GM12872 (cell line): ENCODE data around the gene BPGM.

ENCODE experiments used
- TF ChIP-seq, protein P1 (sequence below): IDR thresholded peaks from 3 replicates; pipeline ENCODE4 v1.5.1; 2011; ENCODE audit warnings: low read depth, mild to moderate bottlenecking, low read length, moderate library complexity; ENCODE audit not compliant: insufficient read depth

Gene BPGM

DNA sequence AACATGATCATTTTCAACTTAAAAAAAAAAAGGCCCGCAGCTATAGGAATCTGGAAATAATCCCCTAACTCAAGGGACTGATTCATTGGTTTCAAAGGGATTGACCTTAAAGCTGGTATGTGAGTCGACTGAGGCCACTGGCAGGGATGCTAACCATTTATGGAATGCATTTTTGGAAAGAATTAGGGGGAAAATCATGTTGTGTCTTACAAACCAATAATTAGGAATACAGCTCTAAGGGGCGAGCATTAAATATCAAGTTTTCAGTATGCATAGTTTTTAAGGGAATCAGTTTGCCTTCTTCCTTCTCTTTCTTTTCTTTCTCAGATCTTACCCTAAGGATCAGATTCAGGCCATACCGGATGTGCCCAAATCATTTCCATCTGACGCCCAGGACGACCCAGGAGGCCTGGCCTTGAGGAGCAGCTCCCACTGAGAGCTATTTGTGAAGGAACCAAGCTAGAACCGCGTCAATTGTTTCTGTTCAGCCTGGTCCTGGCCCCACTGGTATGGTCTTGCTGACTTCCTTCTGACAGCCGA lies 48.7 kb downstream of the BPGM start:
- TF ChIP-seq, protein P1, sequence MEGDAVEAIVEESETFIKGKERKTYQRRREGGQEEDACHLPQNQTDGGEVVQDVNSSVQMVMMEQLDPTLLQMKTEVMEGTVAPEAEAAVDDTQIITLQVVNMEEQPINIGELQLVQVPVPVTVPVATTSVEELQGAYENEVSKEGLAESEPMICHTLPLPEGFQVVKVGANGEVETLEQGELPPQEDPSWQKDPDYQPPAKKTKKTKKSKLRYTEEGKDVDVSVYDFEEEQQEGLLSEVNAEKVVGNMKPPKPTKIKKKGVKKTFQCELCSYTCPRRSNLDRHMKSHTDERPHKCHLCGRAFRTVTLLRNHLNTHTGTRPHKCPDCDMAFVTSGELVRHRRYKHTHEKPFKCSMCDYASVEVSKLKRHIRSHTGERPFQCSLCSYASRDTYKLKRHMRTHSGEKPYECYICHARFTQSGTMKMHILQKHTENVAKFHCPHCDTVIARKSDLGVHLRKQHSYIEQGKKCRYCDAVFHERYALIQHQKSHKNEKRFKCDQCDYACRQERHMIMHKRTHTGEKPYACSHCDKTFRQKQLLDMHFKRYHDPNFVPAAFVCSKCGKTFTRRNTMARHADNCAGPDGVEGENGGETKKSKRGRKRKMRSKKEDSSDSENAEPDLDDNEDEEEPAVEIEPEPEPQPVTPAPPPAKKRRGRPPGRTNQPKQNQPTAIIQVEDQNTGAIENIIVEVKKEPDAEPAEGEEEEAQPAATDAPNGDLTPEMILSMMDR: no peak

DNA sequence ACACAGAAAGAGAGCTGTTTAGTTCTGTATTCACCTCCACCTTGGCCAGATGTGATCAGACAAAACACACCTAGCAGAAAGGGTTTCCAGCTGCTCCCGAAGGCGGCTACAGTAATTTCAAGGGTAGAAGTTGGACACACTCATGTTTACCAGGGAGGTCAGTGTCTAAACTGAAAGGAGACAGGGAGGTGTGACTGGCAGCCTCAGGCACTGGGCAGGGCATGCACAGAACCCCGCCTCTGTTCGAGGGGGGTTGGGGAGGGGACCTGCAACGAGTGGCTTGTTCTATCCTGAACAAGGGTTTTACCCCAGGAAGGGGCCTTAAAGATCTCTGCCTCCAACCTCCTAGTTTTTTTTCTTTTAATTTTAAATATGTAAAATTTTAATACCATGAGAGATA lies 49.6 kb downstream of the BPGM start:
- TF ChIP-seq, protein P1: no peak

DNA sequence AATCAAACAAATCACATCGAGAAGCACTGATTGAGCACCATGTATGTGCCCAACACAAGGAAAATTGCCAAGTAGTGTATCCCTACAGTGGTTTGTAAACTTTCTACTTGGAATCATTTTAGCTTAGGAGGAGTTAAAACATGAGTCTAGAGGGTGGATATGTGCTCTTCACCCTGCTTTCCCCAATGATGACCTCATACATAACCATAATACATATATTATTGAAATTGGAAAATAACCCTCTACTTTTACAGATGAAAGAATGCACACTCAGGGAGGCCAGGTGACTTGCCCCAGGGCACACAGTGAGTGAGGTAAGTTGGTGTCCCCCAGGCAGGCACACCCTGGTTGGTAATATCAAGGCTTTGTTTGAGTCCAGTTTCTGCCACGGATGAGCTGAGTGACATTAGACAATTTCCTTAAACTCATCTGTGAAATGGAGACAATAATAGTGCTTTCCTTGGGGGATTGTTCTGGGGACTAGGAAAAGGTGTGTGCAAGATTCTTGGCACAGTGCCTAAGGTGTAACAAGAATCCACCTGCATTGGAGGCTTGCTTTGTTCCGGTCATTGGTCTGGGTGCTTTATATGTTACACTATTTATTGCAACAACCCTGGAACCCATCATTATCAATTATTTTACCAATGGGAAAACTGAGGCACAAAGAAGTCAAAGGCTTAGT lies 50.7 kb downstream of the BPGM start:
- TF ChIP-seq, protein P1: no peak

DNA sequence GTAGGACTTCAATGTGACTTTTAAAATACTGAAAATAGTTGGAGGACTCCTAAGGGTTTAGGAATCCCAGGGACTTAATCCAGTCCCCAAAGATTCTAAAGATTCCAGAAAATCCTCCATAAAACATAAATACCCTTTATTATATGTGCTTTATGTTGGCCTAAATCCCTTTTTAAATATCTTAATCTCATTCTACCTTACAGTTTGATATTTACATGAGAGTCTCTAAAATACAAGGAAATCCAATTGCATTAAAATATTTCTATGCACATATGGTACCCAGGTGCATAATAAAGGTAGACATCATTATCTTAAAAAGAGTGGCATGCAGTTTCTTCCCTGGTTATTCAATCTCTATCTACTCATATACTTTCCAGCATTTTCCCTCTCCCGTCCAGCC lies 51.8 kb downstream of the BPGM start:
- TF ChIP-seq, protein P1: no peak

DNA sequence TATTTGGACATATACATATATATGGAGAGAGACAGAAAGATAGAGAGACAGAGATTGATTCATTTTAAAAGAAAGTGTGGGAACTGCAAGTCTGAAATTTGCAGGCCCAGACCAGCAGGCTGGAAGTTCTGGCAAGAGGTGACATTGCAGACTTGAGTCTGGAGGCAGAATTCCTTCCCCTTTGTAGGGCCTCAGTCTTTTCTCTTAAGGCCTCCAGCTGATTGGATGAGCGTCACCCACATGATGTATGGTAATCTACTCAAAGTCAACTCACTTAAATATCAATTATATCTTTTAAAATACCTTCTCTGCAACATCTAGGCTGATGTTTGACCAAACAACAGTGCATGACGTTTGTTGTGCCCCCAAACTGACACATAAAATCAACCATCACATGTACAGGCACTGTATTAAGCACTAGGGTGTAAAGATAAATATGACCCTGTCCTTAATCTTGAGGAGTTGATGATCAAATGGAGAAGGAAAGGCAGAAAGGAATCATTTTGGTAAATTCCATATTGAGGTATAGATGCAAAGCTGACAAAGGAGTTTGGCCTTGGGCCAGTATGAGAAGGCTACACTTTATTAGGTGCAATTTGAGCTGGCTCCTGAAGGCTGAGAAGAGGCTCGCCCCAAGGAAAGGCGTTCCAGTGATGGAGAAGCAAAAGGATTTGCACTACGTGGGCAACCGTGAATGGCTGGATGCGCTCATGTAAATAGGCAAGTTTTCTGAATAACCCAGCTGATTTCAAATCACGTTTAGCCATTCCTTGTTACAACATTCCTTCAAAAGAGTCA lies 52.6 kb downstream of the BPGM start:
- TF ChIP-seq, protein P1: no peak

DNA sequence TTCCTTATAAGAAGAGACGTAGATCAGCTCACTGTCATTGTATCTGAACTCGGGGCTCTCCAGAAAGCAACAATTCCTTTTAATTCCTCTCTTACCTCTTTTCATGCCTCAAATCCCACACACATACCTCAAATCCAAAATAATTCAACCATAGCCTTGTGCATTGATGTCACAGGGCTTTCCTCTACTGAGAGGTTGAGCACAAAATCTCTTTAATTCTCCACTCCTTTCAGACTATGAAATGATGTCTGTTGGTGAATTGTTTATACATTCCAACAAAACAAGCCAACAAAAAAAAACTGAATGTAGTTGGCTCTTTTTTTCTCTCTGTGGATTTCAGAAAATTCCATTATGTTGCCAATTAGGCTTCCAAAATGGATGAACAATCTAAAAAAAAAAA lies 53.2 kb downstream of the BPGM start:
- TF ChIP-seq, protein P1: no peak

DNA sequence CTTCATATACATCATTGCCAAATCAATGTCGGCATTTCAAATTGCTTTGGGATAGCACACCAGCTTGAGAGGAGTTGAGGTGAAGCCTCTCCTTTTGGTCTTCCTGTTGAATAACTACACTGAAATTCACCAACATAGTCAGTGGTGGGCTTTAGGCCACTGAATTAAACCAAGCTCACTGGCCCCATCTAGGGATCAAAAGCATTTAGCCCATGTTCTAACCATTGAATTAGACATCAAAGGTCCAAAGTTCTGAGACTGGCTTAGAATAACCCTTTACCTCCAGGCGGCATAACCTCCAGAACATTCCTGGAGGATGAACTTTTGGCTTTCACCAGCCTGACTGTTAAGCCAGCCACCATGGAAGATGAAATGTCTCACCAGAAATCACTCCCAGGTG lies 54.6 kb downstream of the BPGM start:
- TF ChIP-seq, protein P1: peak; percentile 54
